GM21576 (cell line): ENCODE results near the gene PACS1.
A peak's percentile ranks its signal among the peaks of the same experiment; 100 is the strongest.
"Not testable (repeated sequence)": the region's sequence is repeated elsewhere in the genome, so short reads cannot be mapped to it uniquely, and the experiment has no call there.

Experiments
- ATAC-seq: cut with Tn5 transposase; IDR thresholded peaks from one replicate; pipeline ENCODE4 v1.9.1; 2021; ENCODE audit warnings: mild to moderate bottlenecking, moderate library complexity; ENCODE audit not compliant: unreplicated experiment

The PACS1 gene

DNA sequence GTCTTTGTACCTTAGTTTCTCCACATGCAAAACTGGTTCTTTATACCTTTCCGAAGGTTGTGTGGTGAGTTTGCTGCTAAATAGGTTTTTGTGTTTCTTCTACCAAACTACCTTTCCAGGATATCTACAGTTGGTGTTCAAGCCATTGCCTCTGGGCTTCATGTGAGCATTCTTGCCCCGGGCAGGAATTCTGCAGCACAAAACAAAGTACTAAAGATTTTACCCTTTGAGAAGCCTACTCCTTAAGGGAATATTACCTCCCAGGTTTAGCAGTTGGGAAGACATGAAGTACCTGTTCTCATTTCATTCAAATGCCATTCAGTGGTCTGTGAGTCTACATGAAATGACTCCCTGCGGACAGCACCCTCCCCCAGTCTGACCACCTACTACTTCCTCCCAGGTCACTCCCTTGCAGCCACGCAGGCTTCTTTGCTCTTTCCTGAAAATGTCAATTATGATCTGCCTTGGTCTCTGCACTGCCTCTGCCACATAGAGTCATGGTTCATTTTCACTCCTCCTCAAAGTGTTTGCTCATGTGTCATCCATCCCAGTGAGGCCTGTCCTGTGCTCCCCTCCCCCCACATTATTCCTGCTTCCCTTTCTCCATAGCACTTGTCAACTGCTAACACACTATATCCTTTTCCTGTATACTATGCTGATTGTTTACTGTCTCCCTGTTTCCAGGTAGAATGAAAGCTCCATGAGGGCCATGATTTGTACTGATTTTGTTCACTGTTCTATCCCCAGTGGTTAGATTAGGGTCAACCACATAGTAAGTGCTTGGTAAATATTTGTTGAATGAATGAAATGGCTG lies 36.9 kb downstream of the PACS1 start:
- no peak for ATAC-seq

DNA sequence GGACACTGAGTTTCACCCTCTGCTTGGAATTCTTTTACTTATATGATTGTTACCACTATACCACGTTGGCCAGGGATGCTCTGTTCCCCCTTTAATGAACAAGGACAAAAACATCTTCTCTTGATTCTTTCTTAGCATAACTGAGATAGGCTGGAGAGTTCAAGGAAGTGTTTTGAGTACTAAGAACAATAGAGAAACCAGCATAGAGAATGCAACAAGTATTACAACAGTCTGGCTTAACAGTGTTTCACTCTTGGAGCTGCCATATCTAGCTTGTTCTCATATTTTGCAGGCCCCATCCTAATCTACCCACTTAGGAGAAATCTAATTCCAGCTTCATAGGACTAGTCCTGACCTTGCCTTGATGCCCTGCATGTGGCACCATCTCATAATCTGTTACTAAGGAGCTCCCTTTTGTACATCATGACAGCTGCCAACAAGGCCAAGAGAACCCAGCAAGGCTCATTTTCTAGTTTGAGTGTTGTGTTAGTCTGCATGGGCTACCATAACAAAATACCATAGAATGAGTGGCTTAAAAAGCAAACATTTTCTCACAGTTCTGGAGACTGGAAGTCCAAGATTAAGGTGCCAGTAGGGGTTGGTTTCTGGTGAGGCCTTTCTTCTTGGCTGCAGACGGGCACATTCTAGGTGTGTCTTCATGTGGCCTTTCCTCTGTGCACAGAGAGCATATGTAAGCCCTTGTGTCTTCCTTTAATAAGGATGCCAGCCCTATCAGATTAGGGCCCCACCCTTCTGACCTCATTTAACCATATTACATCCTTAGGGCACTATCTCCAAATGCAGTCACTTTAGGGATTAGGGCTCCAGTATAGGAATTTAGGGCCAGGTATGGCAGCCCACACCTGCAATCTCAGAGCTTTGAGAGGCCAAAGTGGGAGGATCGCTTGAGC lies 37.8 kb downstream of the PACS1 start:
- no peak for ATAC-seq

DNA sequence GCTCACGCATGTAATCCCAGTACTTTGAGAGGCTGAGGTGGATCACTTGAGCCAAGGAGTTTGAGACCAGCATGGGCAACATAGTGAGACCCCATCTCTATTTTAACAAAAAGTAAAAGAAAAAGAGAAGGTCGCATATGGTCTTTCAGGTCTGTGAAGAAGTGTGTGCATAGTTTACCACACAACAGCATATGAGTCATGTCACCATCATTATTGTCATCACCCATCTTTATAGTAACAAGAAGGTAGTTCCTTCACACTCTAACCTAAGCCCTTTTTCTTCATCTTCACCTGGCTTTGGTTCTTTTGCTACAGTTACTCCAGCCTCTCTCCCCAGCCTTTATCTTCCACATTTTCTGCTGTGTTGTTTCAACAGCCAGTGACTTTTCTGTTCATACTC lies 39.2 kb downstream of the PACS1 start:
- ATAC-seq, result no peak

DNA sequence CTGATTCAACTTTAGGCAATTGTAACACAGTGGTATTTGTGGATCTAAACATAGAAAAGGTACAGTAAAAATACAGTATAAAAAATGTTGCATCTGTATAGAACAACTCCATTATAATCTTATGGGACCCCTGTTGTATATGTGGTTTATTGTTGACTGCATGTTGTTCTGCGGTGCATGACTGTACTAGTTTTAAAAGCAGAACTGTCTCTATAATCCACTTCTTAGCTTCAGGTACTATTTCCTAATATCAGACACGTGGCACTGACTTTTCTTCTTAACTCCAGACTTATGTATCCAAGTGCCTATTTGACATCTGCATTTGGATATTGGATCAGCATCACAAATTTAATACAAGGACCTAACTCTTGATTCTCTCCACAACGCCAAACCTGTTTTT lies 41.1 kb downstream of the PACS1 start:
- no peak for ATAC-seq

DNA sequence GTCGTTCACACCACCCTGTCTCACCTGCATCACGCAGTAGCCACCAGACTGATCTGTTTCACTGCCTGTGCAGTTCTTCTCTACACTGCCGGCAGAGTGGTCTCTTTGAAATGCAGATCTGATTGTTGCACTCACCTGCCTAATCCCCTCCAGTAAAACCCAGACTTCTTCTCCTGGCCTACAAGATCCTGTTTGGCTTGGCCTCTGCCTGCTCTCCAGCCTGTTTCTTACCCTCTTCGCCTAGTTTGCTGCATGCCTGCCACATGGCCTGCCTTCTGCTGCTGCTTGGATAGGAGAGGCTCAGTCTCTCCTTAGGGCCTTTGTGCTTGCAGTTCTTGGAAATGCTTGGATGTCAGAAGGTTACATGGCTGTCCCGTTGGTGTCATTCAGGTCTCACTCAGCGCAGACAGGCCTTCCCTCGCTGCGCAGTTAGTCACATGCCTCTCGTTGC lies 42.0 kb downstream of the PACS1 start:
- ATAC-seq, result no peak

DNA sequence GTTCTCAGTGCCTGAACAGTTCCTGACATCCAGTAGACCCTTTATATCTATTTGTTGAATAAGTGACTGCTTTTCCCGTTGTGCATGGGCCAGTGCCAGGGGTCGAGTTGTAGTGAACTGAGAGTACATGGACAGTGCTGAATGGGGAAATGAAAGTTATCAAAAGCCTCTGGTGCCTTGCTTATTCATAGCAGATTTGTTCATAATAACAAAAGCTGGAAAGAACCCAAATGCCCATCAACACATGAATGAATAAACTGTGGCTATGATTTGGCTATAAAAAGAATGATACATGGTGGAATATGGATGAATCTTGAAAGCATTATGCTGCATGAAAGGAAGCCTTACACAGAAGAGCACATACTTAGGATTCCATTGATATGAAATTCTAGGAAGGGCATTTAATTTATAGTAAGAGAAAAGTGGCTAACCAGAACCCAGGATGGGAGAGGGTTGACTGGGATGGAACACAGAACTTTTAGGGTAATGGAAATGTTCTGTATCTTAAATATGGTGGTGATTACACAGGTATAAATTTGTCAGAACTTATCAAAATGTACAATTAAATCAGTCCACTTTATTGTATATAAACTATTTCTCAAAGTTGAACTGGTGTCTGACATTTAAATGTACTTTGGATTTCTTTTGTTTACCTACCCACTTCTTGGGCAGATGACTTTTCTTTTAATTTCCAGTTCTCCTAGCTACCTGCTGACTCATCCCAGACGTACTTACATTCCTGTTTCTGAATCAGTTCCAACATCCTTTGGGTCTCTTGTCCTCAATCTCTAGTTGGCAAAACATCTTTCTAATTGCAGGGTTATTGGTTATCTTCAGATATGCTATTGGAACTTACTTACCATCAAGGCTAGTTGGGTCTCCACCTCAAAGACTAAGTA lies 42.8 kb downstream of the PACS1 start:
- ATAC-seq, result no peak

GRCh38 chr11:66114957-66115356 lies 44.9 kb downstream of the PACS1 start:
- not testable (repeated sequence) for ATAC-seq

DNA sequence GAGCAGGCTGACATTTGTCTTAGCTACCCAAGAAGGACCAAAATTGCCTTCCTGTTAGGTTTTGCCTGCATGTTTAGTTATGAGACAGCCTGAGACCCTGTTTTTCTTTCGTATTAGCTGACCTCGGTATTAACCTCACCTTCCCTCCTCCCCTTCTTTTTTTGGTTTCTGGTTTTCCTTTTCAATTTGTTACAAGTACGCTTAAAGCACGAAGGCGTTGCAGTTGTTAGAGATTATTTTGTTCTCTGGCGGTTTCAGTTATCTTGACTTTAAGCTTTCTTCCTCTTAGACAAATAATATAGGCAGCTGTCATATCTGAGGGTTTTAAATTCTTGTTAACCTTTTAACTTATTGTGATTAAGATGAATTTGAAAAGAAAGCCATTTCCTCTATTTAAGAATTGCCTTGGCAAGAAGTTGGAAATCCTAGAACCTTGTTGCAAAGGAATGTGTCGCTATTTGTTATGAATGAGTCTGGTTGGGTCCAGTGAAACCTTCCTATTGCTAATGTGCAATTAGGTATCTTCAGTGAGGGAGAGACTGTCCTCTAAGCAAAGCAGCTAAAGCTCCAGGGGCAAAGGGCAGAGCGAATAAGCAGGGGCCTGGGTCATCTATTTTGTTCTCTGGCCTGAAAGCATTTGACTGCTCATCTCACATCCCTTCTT lies 45.7 kb downstream of the PACS1 start:
- ATAC-seq, result peak; percentile 51

DNA sequence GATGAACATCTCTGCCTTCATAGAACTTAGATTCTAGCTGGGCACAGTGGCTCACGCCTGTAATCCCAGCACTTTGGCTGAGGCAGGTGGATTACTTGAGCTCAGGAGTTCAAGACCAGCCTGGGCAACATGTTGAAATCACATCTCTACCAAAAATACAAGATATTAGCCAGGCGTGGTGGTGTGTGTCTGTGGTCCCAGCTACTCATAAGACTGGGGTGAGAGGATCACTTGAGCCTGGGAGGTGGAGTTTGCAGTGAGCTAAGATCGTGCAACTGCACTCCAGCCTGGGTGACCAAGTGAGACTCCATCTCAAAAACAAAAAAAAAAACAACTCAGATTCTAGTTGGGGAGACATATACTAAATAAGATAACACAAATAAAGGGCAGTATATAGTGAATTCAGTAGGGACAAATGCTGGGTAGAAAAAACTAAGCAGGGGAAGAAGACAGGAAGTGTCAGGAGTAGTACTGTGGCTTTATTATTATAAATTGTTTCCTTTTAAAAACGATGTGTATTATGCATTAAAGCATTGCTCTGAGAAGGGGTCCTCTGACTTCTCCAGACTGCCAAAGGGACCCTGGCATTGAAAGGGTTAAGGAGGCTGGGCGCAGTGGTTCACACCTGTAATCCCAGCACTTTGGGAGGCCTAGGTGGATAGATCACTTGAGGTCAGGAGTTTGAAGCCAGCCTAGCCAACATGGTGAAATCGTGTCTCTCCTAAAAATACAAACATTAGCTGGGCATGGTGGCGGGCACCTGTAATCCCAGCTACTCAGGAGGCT lies 46.7 kb downstream of the PACS1 start:
- ATAC-seq, result no peak

- ATAC-seq, result no peak
Measured at GRCh38 chr11:66118847-66119246, 48.8 kb downstream of the PACS1 start.

GRCh38 chr11:66119348-66120133 lies 49.5 kb downstream of the PACS1 start:
- ATAC-seq, result no peak

DNA sequence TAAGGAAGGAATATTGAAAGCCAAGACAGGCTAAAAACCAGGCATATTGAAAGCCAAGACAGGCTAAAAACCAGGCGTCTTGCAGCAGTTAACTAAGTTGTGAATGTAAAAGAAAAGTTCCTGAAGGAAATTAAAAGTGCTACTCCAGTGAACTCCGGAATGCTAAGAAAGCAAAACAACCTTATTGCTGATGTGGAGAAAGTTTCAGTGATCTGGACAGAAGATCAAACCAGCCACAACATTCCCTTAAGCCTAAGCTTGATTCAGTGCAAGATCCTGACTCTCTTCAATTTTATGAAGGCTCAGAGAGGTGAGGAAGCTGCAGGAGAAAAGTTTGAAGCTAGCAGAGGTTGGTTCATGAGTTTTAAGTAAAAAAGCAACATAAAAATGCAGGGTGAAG lies 51.4 kb downstream of the PACS1 start:
- no peak for ATAC-seq

- ATAC-seq, result no peak
Measured at GRCh38 chr11:66123902-66124301, 53.8 kb downstream of the PACS1 start.

DNA sequence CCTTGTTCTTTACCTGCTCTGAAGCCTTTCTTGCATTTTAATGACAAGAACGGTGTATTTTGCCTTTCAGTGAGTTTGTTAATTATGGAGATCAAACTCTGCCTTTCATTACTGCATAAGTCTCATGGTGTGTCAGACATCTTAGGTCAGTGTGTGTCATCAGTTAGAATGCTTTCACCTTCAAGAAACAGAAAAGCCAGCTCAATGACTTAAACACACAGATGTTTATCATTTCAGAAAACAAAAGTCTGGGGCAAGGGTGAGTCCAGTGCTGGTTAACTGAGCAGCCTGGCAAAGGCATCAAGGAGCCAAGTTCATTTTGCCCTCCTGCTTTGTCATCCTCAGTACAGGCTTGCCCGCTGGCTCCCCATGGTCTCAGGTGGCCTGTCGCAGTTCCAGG lies 54.5 kb downstream of the PACS1 start:
- no peak for ATAC-seq

DNA sequence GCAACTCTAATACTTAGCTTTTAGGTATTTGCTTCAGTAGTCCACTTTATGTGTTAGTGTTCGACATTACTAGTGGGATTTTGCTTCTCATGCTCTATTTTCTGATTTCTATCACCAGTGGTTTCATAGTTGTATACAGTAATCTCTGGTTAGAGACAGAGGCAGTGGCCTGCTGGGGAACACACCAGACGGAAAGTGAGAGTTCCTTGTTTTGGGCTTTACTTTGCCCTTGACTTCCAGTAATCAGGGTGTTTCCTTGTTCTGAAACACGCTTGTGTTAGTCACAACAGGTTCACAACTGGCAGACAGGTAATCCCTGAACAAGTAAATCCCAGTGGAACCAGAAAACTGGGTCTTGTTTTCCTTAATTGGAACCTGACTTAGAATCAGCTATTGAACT lies 56.0 kb downstream of the PACS1 start:
- ATAC-seq, result no peak

DNA sequence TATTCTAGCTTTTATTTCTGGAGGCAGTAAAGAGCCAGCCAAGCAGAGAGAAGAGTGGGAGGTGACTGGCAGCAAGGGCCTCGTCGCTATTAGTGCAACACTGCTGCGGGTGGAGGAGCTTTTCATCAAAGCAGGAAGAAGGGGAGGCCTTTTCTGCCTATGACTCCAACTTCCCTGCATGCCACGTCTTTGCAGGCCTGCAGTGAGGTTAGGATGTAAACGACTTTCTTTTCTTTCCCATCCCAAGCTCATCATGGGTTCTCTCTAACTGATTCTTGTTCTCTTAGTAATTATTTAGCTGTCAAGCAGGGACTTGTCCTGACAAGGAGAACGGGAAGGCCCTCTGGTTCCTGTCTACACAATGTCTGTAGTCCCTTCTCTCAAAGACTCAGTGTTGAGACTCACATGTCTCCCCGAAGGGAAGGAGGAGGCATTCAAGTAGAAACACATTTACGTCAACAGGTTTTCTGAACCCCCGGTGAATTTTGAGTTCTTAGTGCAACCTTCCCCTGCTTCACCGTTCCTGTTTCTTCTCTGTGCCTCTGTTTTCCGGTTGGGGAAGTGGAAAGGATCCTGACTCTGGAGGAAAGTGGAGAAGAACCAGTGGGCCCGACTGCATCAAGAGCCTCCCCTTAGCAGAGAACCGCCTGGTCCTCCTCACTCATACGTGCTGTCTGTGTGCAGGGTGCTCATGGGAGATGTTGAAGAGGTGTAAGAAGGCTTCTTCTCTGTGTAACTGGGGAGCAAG lies 56.9 kb downstream of the PACS1 start:
- ATAC-seq, result peak; percentile 46

GRCh38 chr11:66130978-66131377 lies 60.9 kb downstream of the PACS1 start:
- no peak for ATAC-seq
